Psoas muscle (tissue), 8 donors: Measurements from ENCODE around the gene ZNHIT3. TPM values are rescaled to one million over a fixed set of nuclear protein-coding genes. Genes with fewer than 3 reads are reported as not detected.
"Not testable (repeated sequence)": the region's sequence is repeated elsewhere in the genome, so short reads cannot be mapped to it uniquely, and the experiment has no call there.

Source experiments
- ATAC-seq, 4 donors: fragments of 200-7000 bp; cut with Tn5 transposase; one replicate each; pipeline ENCODE4 v1.9.1; 2020; ENCODE audit warnings: moderate library complexity in 3 of 4, mild to moderate bottlenecking in 2 of 4
- DNase-seq, 2 donors: peaks; one replicate each; pipeline ENCODE4 v3.0.0-alpha.2; 2020
- H3K27ac ChIP-seq: fragments of 200-600 bp; one replicate; pipeline ENCODE4 v1.8.0; 2022
- H3K27me3 ChIP-seq, 3 donors: fragments of 200-600 bp in 1 of 3; one replicate each; pipeline versions ENCODE4 v1.6.1 to v1.8.0; 2013 to 2022; ENCODE audit warnings: low read length in 2 of 3, mild to moderate bottlenecking in 2 of 3, moderate library complexity in 1 of 3; ENCODE audit not compliant: insufficient read depth in 3 of 3
- H3K36me3 ChIP-seq, 2 donors: fragments of 200-600 bp in 1 of 2; one replicate each; pipeline versions ENCODE4 v1.6.1 to v1.8.0; 2013 to 2022; ENCODE audit warnings: low read depth in 1 of 2, mild to moderate bottlenecking in 1 of 2, moderate library complexity in 1 of 2; ENCODE audit not compliant: insufficient read depth in 1 of 2
- H3K4me1 ChIP-seq: fragments of 200-600 bp; one replicate; pipeline ENCODE4 v1.8.0; 2022
- H3K4me3 ChIP-seq: fragments of 200-600 bp; one replicate; pipeline ENCODE4 v1.8.0; 2022; ENCODE audit warnings: mild to moderate bottlenecking
- H3K9me3 ChIP-seq: fragments of 200-600 bp; one replicate; pipeline ENCODE4 v1.8.0; 2022
- CTCF ChIP-seq: fragments of 200-600 bp; IDR thresholded peaks from one replicate; pipeline ENCODE4 v1.8.0; 2022; ENCODE audit warnings: antibody characterized with exemption
- WGBS, 3 donors: extraction: QIAGEN DNeasy Blood & Tissue Kit; methylation state at CpG; one replicate each; pipeline versions ENCODE4 v1.1.6 to v1.1.7; 2013; 5-methylcytosine and 5-hydroxymethylcytosine counted together
- intact Hi-C, 2 donors: fragments of 100-400 bp; cut with DNase I; formaldehyde crosslinking; loops; one replicate each; pipeline versions ENCODE4 v1.11.0 to v1.14.2; 2022
- polyA plus RNA-seq, 3 donors: library from polyadenylated mRNA; stranded (reverse); fragments of 200-250 nt; gene quantifications; one replicate each; pipeline ENCODE4 v1.2.3, GENCODE V29; 2013
- total RNA-seq, 4 donors: library from RNA; stranded (reverse); fragmentation: NEBNext Ultra II Directional in 2 of 4; extraction: Animal tissue kit (Norgen Biotek cat#: 25700) in 2 of 4; gene quantifications; one replicate each; pipeline versions ENCODE4 v1.2.1 to v1.2.4, GENCODE V29; 2021 to 2023
- donor health status: healthy with polysubstance abuse.
- donor health status: DM: no; HTN: no; CAD: no; lungs with moderate emphysema.
- donor health status: Bipolar disorder and iron deficiency.
- donor health status: healthy.
- donor health status: DM: yes; HTN: yes; CAD: no.
- donor health status: DM: no; HTN: no; CAD: no.
- donor health status: DM: no; HTN: no; CAD: no.
- donor health status: DM: yes; HTN: yes; CAD: no.

The ZNHIT3 gene
- total and polyA plus RNA-seq, 7 donors, result 22.7 to 80.2 (median 32.3) TPM

- H3K9me3 ChIP-seq, result no peaks in the 10 kb centered on the region
- no peaks in the 10 kb centered on the region for H3K4me1 ChIP-seq
- H3K4me3 ChIP-seq, result no peak overlapping the region
- intact Hi-C loops, result no loop called here
- TF ChIP-seq CTCF, result no peak
- WGBS, 3 donors, result 85 to 95% (median 94%) methylated on average over 11 of the region's 11 CpGs
- ATAC-seq (no peak), DNase-seq (no peak)
- no peaks in the 10 kb centered on the region for H3K27me3 ChIP-seq
- no peak overlapping the region for H3K27ac ChIP-seq
- H3K36me3 ChIP-seq, result peaks cover 7 to 95% of the 10 kb centered on the region in 2 donors
Measured at GRCh38 chr17:36506831-36507230, 20.4 kb downstream of the ZNHIT3 start.

- no peak for ATAC-seq
- peaks cover 5 to 92% of the 10 kb centered on the region in 2 donors for H3K36me3 ChIP-seq
Measured at GRCh38 chr17:36507266-36507665, 20.8 kb downstream of the ZNHIT3 start.

GRCh38 chr17:36508439-36508838 lies 22.0 kb downstream of the ZNHIT3 start:
- DNase-seq, H3K27me3 ChIP-seq, H3K4me1 ChIP-seq, intact Hi-C loops, ATAC-seq, H3K9me3 ChIP-seq, H3K4me3 ChIP-seq, H3K27ac ChIP-seq: not testable (repeated sequence)
- WGBS, 3 donors, result 79 to 91% (median 88%) methylated on average over 2 of the region's 2 CpGs
- peaks cover 5 to 92% of the 10 kb centered on the region in 2 donors for H3K36me3 ChIP-seq

More at GRCh38 chr17:36507266-36507665, 20.8 kb downstream of the ZNHIT3 start:
- no peak overlapping the region for H3K27ac ChIP-seq
- H3K4me3 ChIP-seq, result no peak overlapping the region
- no peak for DNase-seq
- intact Hi-C loops, result no loop called here
- no peak for TF ChIP-seq CTCF
- 84 to 91% (median 89%) methylated on average over 6 of the region's 6 CpGs for WGBS, 3 donors
- H3K9me3 ChIP-seq, result no peaks in the 10 kb centered on the region
- H3K27me3 ChIP-seq, result no peaks in the 10 kb centered on the region
- no peaks in the 10 kb centered on the region for H3K4me1 ChIP-seq

GRCh38 chr17:36509272-36509985 lies 22.9 kb downstream of the ZNHIT3 start:
- DNase-seq (no peak), ATAC-seq (no peak)
- no peak overlapping the region for H3K4me3 ChIP-seq
- intact Hi-C loops, result no loop called here
- H3K27me3 ChIP-seq, result no peaks in the 10 kb centered on the region
- TF ChIP-seq CTCF, result no peak
- no peaks in the 10 kb centered on the region for H3K9me3 ChIP-seq
- no peak overlapping the region for H3K27ac ChIP-seq
- no peaks in the 10 kb centered on the region for H3K4me1 ChIP-seq
- 92 to 94% (median 92%) methylated on average over 9 of the region's 9 CpGs for WGBS, 3 donors
- H3K36me3 ChIP-seq, result peaks cover 3 to 90% of the 10 kb centered on the region in 2 donors

- intact Hi-C loops, result no loop called here
- no peak for ATAC-seq
- WGBS, 3 donors, result 70 to 80% (median 72%) methylated on average over 14 of the region's 14 CpGs
- H3K4me1 ChIP-seq, result no peaks in the 10 kb centered on the region
- no peaks in the 10 kb centered on the region for H3K9me3 ChIP-seq
- no peak overlapping the region for H3K27ac ChIP-seq
- no peak for TF ChIP-seq CTCF
- H3K36me3 ChIP-seq, result peaks cover 3 to 86% of the 10 kb centered on the region in 2 donors
- no peak overlapping the region for H3K4me3 ChIP-seq
- no peaks in the 10 kb centered on the region for H3K27me3 ChIP-seq
- DNase-seq, result no peak
Measured at GRCh38 chr17:36510636-36511035, 24.2 kb downstream of the ZNHIT3 start.
